A673 (cell line): Measurements from ENCODE around the gene PMS2. TPM values are rescaled to one million over a fixed set of nuclear protein-coding genes. Genes with fewer than 3 reads are reported as not detected.
"Not testable (repeated sequence)": the region's sequence is repeated elsewhere in the genome, so short reads cannot be mapped to it uniquely, and the experiment has no call there.

ENCODE experiments used
- BruUV-seq: library from RNA; stranded (reverse); fragments of 400-500 nt; replicated peaks from 2 replicates; lab custom pipeline; 2021; lab: Mats Ljungman, UMichigan
- CTCF ChIA-PET: fragments of 300-600 bp; sonication (Branson Sonifier 250); formaldehyde crosslinking; loops from one replicate; lab custom pipeline; 2022; ENCODE audit warnings: antibody characterized with exemption; lab: Charles Lee
- POLR2A ChIA-PET: fragments of 300-600 bp; sonication (Branson Sonifier 250); formaldehyde crosslinking; loops from one replicate; lab custom pipeline; 2022; ENCODE audit warnings: antibody characterized with exemption; ENCODE audit not compliant: low non-redundant PET; lab: Charles Lee
- DNase-seq: peaks from one replicate; pipeline ENCODE4 v3.0.0-alpha.2; 2015; ENCODE audit warnings: low spot score
- H3K27ac ChIP-seq: fragments of 200-600 bp; sonication (generic); 2 replicates; pipeline ENCODE4 v1.5.1; 2016; ENCODE audit warnings: mixed run types, low read depth, mild to moderate bottlenecking, mixed read lengths, antibody characterized with exemption, low read length; ENCODE audit not compliant: poor library complexity, severe bottlenecking
- H3K27me3 ChIP-seq: fragments of 200-600 bp; sonication (generic); replicated peaks from 2 replicates; pipeline ENCODE4 v1.6.1; 2017; ENCODE audit warnings: mixed run types, low read depth, mild to moderate bottlenecking, mixed read lengths, antibody characterized with exemption, low read length; ENCODE audit not compliant: insufficient read depth, poor library complexity
- H3K36me3 ChIP-seq: fragments of 200-600 bp; sonication (generic); 2 replicates; pipeline ENCODE4 v1.6.1; 2016; ENCODE audit warnings: mixed run types, mild to moderate bottlenecking, mixed read lengths, antibody characterized with exemption, low read length; ENCODE audit not compliant: insufficient read depth, poor library complexity, severe bottlenecking
- H3K4me1 ChIP-seq: fragments of 200-600 bp; sonication (generic); 2 replicates; pipeline ENCODE4 v1.6.1; 2017; ENCODE audit warnings: mixed run types, mild to moderate bottlenecking, mixed read lengths, antibody characterized with exemption, low read length; ENCODE audit not compliant: insufficient read depth, poor library complexity, severe bottlenecking
- H3K4me3 ChIP-seq: fragments of 200-600 bp; sonication (generic); 2 replicates; pipeline ENCODE4 v1.5.1; 2016; ENCODE audit warnings: low read depth, mixed run types, mild to moderate bottlenecking, mixed read lengths, low read length; ENCODE audit not compliant: poor library complexity, severe bottlenecking
- H3K9me3 ChIP-seq: fragments of 200-600 bp; sonication (generic); 2 replicates; pipeline ENCODE4 v1.6.1; 2016; ENCODE audit warnings: mixed run types, low read depth, mild to moderate bottlenecking, mixed read lengths, antibody characterized with exemption, low read length; ENCODE audit not compliant: poor library complexity, severe bottlenecking
- intact Hi-C: fragments of 100-400 bp; cut with micrococcal nuclease; formaldehyde crosslinking; loops from one replicate; pipeline ENCODE4 v1.10.0; 2022; ENCODE audit not compliant: unreplicated experiment
- total RNA-seq: library from RNA; stranded (reverse); gene quantifications from 2 replicates; pipeline ENCODE4 v1.2.3, GENCODE V29; 2021

Gene PMS2
- total RNA-seq, 1 experiment from 2014 or later = 14.6 TPM

DNA sequence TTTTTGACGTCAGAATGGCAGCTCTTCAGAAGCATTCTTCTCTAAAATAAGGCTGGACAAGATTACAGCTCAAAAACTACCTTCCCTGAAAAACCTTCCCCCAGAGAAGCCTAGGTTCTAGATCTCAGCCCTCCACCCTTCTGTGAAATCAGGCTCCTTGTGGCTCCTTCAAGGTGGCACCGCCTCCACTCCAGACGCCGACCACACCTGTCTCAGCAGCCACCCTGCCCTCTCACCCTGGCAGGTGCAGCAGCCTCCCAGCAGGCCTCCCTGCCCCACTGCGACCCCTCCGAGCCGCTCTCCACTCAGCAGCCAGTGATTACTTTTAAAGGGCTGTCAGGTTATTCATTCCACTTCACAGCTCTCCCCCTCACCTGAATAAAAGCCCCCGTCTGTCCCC is 35.3 kb downstream of the PMS2 start:
- H3K27me3 ChIP-seq, DNase-seq, H3K27ac ChIP-seq, H3K36me3 ChIP-seq, BruUV-seq, H3K4me1 ChIP-seq, intact Hi-C loops, H3K9me3 ChIP-seq, POLR2A ChIA-PET, H3K4me3 ChIP-seq, CTCF ChIA-PET: not testable (repeated sequence)

GRCh38 chr7:5970347-5970911 is 38.4 kb downstream of the PMS2 start, which contains the start of gene RSPH10B:
TSS of gene RSPH10B (minus strand) at chr7:5970689. CDS start at chr7:5967116, 3,573 bp downstream.
- H3K27me3 ChIP-seq, H3K36me3 ChIP-seq, DNase-seq, H3K9me3 ChIP-seq, intact Hi-C loops, H3K27ac ChIP-seq, BruUV-seq, CTCF ChIA-PET, H3K4me3 ChIP-seq, POLR2A ChIA-PET, H3K4me1 ChIP-seq: not testable (repeated sequence)

GRCh38 chr7:5963810-5964209 is 45.0 kb downstream of the PMS2 start:
- H3K4me1 ChIP-seq, H3K36me3 ChIP-seq, intact Hi-C loops, DNase-seq, CTCF ChIA-PET, H3K9me3 ChIP-seq, H3K4me3 ChIP-seq, BruUV-seq, POLR2A ChIA-PET, H3K27me3 ChIP-seq, H3K27ac ChIP-seq: not testable (repeated sequence)

- intact Hi-C loops, DNase-seq, H3K9me3 ChIP-seq, H3K4me3 ChIP-seq, H3K27ac ChIP-seq, CTCF ChIA-PET, H3K36me3 ChIP-seq, POLR2A ChIA-PET, H3K4me1 ChIP-seq, H3K27me3 ChIP-seq, BruUV-seq: not testable (repeated sequence)
These were observed 45.6 kb downstream of the PMS2 start for GRCh38 chr7:5963205-5963604.

DNA sequence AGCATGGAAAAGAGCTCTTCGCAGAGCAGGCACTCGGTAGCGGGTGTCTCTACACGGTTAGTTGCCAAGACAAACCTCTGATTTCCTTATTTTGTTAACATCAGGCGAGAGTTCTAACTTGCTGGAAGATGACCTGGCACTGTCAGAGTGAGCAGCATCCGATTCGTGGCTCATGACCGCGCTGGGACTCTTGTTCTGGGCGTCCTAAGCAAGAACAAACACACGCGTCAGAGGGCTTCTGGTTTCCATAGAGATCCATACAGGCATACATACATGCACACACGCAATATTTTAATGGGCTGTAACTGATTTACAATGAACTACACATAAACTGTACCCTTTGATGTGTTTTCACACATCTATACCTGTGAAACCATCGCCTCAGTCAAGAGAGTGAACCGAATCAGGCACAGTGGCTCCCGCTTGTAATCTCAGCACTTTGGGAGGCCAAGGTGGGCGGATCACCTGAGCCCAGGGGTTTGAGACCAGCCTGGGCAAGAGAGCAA is 73.9 kb downstream of the PMS2 start:
- H3K4me1 ChIP-seq, H3K4me3 ChIP-seq, POLR2A ChIA-PET, CTCF ChIA-PET, H3K27me3 ChIP-seq, intact Hi-C loops, H3K9me3 ChIP-seq, DNase-seq, BruUV-seq, H3K27ac ChIP-seq, H3K36me3 ChIP-seq: not testable (repeated sequence)

- H3K4me3 ChIP-seq, H3K9me3 ChIP-seq, H3K4me1 ChIP-seq, H3K27ac ChIP-seq, H3K27me3 ChIP-seq, POLR2A ChIA-PET, BruUV-seq, intact Hi-C loops, H3K36me3 ChIP-seq, DNase-seq, CTCF ChIA-PET: not testable (repeated sequence)
These were observed 76.8 kb downstream of the PMS2 start for GRCh38 chr7:5931905-5932644.

DNA sequence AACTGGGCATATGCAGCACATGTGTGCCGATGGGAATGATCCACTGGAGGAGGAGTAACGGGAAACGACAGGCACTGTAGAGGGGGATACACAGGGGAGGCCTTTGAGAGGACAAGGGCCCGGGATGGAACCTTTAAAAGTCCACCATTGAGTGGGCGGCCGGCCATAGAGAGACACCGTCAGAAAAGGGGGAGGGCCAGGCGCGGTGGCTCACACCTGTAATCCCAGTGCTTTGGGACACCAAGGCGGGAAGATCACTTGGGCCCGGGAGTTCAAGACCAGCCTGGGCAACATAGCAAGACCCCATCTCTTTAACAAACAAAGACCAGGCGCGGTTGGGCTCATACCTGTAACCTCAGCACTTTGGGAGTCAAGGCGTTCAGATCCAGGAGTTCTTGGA is 77.6 kb downstream of the PMS2 start:
- H3K36me3 ChIP-seq, H3K4me3 ChIP-seq, H3K4me1 ChIP-seq, BruUV-seq, CTCF ChIA-PET, H3K27ac ChIP-seq, H3K9me3 ChIP-seq, POLR2A ChIA-PET, DNase-seq, intact Hi-C loops, H3K27me3 ChIP-seq: not testable (repeated sequence)
